GM18517 (cell line): Measurements from ENCODE around the gene SMARCC1.

Source experiments
- ATAC-seq: cut with Tn5 transposase; IDR thresholded peaks from one replicate; pipeline ENCODE4 v1.9.1; 2021; ENCODE audit warnings: mild to moderate bottlenecking, moderate library complexity; ENCODE audit not compliant: unreplicated experiment

Gene SMARCC1

DNA sequence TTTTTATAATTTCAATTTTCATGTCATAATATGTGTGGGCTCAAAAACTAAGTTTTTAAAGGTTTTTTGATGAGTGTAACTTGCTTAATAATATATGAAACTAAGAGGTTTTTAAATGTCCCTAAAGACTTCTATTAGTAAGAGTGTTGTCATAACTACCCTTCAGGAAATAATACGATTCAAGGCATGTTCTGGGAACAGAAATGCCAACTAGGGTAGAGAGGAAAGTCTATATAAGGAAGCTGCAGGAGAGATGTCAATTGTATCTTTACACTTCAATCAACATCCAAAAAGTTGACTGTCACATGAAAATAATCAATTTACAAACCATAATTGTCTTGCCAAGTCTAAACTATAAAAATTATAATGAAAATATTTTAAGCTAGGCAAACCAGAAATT is 76.3 kb downstream of the SMARCC1 start:
- no peak for ATAC-seq

DNA sequence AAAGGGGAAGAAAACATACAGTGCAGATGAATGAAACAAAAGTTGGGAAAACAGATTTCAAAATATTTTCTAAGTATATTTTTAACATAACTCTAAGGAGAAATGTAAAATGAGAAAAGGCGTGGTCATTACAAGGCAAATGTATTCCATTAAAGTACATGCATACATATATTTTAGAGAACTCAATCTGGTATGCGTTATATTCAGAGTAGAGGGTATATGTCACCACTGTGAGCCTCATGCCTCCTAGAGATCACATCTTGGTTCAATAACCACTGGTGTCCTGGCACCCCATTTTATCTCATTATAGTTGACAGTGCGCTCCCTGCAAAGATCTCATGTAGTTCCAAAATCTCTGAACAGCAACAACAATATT is 77.5 kb downstream of the SMARCC1 start:
- ATAC-seq = no peak

DNA sequence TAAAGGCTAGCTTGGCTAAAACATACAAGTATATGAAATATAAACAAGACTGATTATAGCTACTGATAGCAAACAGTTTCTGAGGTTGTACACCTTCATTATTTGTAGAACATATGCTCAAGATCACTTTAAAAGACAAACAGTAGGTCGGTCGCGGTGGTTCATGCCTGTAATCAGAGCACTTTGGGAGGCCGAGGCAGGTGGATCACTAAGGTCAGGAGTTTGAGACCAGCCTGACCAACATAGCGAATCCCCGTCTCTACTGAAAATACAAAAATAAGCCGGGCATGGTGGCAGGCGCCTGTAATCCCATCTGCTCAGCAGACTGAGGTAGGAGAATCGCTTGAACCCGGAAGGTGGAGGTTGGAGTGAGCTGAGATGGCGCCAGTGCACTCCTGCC is 80.3 kb downstream of the SMARCC1 start:
- no peak for ATAC-seq

DNA sequence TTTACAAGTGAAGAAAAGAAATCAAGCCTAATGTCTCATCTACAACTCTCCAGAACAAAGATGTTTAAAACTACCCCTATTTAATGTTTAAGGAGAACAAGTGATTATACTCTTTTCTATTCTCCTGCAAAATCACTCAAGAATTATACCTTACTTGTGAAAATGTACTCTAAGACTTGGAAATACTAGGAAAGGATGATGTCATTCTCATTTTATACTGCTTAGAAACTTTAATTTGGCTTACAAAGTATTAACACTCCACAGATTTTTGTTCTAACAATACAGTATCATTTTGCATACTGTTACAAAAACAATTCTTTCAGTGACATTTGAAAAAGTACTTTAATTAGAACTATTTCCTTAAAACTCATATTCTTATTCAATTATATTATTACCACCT is 89.5 kb downstream of the SMARCC1 start:
- no peak for ATAC-seq

DNA sequence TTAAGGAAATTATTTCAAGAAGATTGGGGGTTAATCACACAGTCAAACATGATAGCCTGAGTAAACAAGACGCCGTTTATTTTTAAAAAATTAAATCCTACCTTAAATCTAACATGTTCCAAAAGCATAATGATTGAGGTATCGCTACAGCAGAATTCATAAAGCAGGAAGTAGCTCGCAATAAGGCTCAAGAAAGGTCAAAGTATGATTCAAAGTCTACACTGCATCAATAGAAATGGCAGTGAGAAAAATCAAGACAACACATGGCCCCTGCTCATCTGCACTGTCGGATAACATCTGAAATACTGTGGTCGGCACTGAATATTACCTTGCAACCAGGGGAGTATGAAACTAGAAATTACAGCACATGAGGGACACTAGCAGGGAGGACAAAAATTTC is 93.2 kb downstream of the SMARCC1 start:
- ATAC-seq = no peak

DNA sequence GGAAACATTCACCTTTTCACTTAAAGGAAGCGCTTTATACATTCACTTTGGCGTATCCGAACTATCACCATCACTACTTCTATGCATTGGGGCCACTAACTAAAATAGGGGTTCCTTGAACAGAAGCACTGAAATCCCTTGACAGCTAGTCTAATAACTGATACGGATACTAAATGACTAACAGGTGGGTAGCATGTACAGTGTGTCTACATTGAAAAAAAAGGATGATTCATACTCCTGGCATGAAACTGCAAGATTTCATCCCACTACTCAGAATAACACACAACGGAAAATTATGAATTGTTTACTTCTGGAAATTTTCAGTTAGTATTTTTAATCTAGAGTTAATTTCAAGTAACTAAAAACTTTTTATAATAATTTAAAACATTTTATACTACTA is 96.7 kb downstream of the SMARCC1 start:
- ATAC-seq = no peak

DNA sequence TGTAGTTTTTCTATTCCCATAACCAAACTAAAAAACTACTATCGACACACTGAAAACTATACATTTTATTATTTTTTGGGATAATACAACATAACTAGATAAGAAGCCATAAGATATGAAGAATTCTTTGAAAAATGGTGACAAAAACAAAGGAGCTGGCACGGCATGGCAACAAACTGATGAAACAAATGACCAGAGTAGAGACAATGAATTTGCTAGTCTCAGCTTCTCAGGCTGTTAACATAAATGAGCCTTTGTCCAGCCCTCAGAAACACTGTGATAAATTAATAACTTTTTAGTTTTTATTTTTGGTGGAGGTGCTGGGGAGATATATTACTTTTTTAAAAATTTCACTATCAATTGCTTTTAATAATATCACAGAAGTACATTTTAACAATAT is 100.7 kb downstream of the SMARCC1 start:
- ATAC-seq = no peak

DNA sequence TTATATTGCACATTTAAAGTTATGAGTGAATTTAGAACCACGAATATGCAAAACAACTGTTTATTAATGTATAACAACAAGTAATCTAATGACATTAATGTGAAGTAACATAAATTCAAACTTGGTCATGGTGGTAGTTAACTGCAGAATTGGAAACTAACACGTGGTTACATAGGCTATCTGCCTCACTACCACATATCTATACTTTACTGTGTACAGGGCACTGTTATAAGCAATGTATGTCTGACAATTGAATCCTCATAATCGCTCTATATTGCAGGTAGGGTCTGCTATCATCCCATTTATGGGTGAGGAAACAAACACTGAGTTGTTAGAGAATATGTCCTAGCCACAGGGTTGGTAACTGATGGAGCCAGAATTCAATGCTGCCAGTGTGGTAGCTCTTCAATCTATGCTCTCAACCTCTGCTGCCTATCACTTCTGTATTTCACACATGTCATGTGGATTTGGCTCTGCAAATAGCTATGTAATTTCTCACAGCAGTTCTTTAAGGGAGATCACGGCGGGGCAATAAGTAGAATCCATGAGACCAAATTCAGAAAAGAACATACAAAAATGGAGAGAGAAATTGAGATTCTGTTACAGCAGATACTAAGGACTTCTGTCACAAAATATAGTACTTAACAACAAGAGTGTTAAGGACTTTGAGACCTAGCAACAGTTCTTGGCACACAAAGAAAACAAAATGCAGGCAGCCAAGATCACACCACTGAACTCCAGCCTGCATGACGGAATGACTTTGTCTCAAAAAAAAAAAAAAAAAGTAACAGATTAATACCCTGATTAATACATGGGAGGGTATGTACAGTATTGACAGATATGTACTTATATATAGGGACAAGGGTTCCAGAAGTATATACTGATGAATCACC is 103.0 kb downstream of the SMARCC1 start:
- ATAC-seq = no peak

DNA sequence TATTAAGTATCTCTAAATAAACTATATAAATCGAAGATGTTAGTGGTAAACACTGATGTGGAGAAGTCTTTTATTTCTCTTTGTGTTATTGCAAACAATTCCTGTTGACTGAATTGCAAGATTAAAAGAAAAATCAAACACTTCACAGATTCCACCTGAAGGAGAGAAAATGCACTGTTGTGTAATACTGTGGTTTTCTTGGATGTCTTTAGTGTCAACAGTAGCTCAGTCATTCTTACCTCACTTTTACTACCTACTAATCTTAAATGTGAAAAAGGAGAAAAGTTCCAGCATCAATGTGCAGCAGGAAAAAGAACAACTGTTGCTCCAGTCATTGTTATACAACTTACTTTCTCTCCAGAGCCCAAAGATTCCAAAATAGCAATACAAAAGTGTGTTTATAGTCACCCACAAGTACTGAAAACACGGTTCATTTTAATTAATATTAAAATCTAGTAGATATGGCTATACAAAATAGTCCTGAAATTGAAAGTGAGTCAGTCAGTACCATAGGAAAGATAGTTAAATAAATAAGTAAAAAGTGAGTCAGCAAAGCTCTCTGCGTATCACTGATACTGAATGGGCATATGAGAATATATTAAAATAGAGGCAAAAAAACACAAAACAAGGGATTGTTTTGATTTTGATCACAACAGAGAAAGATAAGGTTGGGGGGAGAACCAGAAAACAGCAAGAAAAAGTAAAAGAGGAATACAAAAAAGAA is 112.5 kb downstream of the SMARCC1 start:
- ATAC-seq = no peak

DNA sequence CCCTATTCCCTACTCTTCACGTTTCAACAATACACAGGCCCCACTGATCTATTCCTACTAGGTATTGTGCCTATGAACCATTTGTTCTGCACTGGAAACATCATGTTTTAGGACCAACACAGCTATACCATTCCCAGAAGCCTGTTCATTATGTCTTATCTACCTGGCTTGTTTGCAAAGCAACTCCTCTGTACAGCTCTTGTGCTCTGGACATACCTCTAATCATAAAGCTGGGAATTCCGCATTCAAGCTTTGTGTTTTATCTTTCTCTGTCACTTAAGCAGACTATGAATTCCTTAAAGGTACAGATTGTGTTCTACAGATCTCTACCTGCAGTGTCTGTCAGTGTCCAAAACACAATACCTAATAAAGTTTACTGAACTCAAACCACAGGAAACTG is 115.6 kb downstream of the SMARCC1 start:
- no peak for ATAC-seq

DNA sequence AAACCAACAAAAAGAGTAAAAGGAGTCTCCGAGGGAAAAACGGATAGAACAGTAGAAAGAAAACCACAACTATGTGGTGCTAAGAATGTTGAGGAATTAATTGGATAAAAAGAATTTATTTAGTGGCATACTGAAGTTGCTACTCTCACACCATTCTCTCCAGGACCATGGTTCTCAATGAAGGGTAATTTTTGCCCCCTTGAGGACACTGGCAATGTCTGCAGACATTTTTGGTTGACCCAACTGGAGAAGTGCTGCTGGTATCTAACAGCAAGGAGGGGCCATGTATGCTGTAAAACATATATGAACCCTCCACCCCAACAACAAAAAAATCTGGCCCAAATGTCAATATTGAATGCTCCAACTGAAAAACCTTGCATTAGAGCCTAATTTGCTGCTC is 117.2 kb downstream of the SMARCC1 start:
- no peak for ATAC-seq

DNA sequence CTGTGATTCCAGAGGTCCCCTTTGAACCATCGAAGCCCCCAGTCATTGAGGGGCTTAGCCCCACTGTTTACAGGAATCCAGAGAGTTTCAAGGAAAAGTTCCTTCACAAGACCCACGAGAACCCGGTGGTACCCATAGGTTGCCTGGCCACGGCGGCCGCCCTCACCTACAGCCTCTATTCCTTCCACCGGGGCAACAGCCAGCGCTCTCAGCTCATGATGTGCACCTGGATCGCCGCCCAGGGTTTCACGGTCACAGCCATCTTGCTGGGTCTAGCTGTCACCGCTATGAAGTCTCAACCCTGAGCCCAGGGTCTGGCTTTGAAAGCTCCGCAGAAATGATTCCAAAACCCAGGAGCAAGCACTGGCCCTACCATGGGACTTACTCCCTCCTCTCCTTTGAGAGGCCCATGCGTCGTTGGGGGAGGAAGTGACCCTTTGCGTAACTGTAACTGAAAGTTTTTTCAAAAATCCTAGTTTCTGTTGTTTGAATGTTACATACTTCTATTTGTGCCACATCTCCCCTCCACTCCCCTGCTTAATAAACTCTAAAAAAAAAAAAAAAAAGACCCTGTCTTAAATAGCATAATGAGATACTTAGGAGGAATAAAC is 118.0 kb downstream of the SMARCC1 start:
- ATAC-seq = no peak

DNA sequence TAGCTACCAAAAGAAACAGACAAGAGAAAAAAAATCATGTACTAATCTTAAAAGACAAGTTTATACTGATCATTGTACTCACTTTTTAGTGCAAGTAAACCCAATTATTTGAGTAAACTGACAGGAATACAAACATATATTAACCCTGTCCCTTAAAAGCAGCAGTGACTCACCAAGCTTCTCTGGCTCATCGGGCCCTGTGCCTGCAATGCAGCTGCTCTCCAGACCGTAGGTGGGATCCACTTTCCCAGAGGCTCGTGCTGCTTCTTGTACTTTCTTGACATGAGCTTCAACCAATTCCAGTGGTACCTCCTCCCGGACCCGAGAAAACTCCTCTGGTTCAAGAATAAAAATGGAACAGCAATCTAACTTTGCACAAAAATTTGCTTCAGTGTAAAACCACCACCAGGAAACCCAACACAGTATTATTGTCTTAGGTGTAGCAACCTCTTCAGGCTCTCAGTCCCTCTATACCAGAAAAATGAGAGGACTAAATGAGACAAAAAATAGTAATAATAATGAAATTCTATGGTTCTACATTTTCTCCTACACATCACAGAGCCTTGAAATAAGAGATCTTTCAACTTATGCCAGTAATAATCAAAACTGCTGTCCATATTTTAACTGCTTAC is 120.5 kb downstream of the SMARCC1 start:
- ATAC-seq = no peak

DNA sequence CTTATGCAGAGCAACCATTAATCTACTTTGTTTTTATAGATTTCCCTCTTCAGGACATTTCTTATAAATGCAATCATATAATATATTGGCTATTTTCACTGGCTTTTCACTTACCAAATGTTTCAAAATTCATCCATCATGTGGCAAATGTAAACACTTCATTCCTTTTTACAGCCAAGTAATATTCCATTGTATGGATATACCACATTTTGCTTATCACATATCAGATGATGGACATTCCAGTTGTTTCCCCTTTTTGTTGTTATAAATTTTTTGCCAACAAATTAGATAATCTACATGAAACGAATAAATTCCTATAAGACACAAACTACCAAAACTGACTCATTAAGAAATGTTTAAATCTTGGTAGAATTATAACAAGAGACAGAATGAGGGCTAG is 123.2 kb downstream of the SMARCC1 start:
- no peak for ATAC-seq

DNA sequence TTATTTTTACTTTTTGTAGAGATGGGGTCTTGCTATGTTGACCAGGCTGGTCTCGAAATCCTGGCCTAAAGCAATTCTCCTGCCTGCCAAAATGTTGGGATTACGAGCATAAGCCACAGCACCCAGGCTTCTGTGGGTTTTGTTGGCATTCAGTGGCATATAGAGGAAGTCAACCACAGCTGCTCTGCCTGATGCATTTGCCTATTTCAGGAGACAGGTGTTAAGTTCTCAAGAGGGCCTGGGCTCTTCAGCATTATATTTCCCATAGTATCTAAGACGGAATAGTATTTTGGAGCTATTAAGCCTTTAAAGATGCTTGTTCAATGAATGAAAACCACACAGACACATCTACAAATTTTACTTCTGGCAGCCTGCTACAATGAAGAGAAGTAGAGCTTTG is 129.6 kb downstream of the SMARCC1 start:
- ATAC-seq = no peak

DNA sequence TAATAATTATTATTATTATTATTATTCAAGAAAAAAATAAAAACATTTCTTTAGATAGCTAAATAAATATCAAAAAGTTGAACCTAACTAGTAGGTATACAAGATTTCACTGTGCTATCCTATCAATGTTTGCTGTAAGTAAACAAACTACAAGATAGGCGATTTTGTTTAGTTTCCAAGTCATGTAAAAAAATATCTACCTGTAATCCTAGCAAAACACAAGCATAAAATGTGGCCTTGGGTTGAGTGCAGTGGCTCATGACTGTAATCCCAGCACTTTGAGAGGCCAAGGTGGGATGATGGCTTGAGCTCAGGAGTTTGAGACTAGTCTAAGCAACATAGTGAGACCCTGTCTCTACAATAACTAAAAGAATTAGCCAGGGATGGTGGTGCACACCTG is 131.4 kb downstream of the SMARCC1 start:
- ATAC-seq = no peak

DNA sequence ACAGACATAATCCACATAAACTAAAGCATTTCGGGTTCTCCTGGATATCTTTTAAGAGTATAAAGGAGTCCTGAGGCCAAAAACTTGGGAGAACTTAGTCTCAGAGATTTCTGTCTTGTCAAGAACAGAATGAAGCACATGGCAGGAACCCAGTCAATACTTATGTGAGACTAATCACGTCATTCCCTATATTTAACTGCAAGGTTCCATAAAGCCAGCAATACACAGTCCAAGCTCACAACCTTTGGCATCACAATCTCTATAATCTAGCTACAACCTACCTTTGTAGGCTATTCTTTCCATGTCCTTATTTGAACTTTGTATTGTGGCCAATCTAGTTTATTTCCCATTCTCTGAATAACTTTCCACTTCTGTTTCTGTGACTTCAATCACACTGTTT is 134.1 kb downstream of the SMARCC1 start:
- no peak for ATAC-seq

DNA sequence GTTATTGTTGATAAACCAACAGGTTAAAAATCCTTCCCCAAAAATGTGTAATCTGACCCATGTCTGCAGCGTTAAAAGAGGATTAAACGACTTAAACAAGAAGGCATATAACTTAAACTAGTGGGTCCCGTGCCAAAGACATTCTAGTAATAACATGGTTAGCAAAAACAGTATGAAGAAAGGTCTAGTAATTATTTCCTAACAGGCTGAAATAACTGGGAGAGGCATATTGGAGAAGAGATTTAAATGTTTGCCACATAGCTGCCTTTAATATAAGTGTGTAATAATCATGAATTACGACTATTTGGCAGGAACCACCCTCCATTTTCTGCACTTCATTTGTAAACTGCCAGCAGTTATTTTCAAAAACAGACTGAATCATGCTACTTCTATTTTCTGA is 135.3 kb downstream of the SMARCC1 start:
- ATAC-seq = no peak

DNA sequence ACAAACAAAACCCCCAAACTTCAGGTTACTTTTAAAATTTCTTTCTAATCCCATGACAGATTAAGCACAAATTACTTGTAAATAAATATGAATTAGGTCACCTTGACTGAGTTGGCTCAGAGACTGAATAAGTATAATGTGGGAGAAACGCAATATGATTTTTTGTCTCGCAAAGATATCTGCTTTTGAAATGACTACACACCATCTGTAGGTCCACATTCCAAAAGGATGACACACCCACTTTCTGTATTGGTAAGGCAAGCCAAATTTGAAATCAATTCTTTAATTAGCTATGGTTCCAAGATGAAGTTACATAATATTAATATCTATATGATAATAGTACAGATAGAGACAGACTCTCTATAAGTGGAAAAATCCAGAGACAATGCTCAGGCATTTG is 136.1 kb downstream of the SMARCC1 start:
- no peak for ATAC-seq

DNA sequence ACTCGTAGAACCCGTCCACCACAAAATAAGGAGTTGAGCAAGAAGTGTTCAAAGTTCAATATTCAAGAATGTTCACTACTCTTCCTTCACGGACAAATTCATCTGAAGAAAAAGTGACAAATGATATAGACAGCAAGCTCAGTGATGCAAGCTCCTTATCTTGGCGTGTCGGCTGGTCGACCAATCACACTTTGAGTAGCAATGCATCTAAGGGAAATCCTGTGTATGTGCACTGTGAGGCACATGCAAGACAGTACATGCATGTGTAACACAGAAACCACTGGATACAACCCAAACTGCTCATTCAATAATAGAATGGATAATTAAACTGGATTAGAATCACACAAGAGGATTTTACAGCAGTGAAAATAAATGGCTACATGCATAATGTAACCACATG is 138.6 kb downstream of the SMARCC1 start:
- no peak for ATAC-seq

DNA sequence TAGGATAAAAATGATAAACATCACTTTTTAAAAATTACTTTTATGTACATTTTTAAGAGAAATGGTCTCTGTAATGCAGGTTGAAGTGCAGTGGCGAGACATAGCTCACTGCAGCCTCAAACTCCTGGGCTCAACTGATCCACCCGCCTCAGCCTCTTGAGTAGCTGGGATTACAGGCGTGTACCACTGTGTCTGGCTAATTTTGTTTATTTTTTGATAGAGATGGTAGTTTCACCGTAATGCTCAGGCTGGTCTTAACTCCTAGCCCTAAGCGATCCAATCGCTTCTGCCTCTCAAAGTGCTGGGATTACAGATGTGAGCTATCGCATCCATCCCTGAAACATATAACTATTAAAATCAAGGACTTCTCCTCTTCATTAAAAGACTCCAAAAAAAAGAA is 140.0 kb downstream of the SMARCC1 start:
- ATAC-seq = no peak

DNA sequence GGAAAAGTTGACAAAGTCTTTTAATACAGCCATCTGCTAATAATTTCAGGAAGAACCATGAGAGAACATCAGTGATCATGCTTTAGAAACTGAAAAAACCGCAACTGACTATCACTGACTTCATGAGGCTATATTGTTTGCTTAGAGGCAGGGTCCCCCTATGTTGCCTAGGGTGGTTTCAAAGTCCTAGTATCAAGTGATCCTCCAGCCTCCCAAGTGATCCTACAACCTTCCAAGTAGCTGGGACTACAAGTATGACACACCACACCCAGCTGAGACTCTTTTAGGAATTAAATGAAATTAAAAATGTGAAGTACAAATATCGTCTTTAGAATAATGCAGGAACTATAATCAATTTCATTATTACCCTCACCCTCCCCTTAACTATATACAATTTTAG is 144.8 kb downstream of the SMARCC1 start:
- no peak for ATAC-seq
